ENCODE measurements around the gene SH2B2.

SH2B2 gene

DNA sequence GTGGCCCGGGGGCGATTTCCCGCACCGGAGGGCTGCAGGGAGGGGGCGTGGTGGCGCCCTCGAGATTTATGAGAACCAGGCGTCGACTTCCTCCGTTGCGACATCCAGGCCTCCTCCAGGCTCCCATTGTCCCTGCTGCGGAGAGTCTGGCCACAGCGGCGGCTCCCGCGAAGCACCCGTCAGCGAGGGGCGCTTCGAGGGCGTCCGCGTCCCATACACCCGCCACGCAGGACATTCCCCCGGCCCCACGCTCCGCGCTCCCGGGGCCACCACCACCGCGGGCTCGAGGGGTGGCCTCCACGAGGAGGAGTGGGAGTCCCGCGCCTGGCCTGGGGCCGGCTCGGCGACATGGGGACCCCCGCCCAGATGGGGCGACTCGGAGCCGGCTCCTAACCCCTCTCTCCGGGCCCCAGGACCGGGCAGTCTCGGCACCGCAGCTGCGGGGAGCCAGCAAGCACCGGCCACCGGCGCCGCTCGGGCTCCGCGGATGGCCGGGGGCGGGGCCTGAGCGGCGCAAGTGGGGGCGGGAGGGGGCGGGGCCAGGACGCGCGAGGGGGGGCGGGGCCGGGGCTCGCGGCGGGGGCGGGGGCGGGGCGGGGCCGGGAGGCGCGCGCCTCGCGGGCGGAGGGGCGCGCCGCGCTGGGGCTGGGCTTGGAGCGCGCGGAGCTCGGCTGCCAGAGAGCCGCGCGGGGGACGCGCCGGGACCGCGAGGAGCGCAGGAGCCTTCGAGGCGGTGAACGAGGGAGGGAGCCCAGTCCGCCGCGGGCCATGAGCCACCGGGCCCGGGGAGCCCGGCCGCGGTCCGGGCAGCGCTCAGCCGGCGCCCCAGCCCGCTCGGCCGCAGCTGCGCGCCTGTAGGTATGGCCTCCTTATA lies at the start of gene SH2B2:
Gene SH2B2, plus strand, starts transcription at position 632 of the 874 bp plus-strand sequence. CDS start 13,683 bp downstream, outside the sequence.
- peak in 1 of 4 experiments; percentile 27 for DNase-seq (ENCODE audit: low read depth in 4 of 4, low spot score in 1 of 4)

GRCh38 chr7:102239206-102239820 lies 47.4 kb upstream of the SH2B2 start:
- no peak for DNase-seq (ENCODE audit: low read depth in 4 of 4, low spot score in 1 of 4)

GRCh38 chr7:102241431-102241830 lies 45.2 kb upstream of the SH2B2 start:
- no peak for DNase-seq (ENCODE audit: low read depth in 4 of 4, low spot score in 1 of 4)

DNA sequence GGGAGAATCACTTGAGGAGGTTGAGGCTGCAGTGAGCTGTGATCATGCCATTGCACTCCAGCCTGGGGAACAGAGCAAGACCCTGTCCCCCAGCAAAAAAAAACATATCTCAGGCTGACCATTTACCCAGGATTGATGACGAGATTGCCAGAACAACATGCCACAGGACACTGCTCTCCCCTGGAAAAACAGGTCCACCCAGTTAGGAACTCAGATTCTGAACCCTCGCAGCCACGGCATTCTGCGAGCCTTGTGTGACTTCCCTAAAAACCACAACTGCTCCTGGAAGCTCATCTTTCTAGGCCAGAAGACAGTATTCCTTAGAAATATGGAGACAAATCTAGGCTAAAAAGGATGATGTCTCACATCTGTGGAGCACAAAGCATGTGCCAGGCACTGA lies 42.1 kb upstream of the SH2B2 start:
- no peak for DNase-seq (ENCODE audit: low read depth in 4 of 4, low spot score in 1 of 4)

GRCh38 chr7:102248081-102248455 lies 38.6 kb upstream of the SH2B2 start:
- no peak for DNase-seq (ENCODE audit: low read depth in 4 of 4, low spot score in 1 of 4)

DNA sequence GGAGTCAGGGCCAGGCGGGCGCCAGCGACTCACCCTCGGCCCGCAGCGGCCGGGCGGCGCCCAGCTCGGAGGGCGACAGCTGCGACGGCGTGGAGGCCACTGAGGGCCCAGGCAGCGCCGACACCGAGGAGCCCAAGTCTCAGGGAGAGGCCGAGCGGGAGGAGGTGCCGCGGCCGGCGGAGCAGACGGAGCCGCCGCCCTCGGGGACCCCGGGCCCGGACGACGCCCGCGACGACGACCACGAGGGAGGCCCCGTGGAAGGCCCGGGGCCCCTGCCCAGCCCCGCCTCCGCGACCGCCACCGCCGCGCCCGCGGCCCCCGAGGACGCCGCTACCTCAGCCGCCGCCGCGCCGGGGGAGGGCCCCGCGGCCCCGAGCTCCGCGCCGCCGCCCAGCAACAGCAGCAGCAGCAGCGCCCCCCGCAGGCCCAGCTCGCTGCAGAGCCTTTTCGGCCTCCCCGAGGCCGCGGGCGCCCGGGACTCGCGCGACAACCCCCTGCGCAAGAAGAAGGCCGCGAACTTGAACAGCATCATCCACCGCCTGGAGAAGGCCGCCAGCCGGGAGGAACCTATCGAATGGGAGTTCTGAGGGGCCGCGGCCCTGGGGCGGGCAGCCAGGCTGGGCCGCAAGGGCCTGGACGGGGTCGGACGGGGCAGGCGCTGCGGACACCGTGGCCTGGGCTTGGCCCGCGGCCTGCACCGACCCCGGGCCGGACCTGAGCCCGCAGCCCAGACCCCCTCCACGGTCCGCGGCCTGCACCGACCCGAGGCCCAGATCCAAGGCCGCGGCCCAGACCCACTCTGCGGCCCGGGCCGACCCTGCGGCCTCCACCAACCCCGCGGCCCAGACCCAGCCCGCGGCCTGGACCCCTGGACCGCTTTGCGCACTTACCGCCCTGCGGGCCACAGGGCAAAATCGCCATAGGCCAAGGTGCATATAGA lies 37.9 kb upstream of the SH2B2 start:
- no peak for DNase-seq (ENCODE audit: low read depth in 4 of 4, low spot score in 1 of 4)

GRCh38 chr7:102251531-102252365 lies 34.9 kb upstream of the SH2B2 start:
- DNase-seq (ENCODE audit: low read depth in 4 of 4, low spot score in 1 of 4), result no peak

DNA sequence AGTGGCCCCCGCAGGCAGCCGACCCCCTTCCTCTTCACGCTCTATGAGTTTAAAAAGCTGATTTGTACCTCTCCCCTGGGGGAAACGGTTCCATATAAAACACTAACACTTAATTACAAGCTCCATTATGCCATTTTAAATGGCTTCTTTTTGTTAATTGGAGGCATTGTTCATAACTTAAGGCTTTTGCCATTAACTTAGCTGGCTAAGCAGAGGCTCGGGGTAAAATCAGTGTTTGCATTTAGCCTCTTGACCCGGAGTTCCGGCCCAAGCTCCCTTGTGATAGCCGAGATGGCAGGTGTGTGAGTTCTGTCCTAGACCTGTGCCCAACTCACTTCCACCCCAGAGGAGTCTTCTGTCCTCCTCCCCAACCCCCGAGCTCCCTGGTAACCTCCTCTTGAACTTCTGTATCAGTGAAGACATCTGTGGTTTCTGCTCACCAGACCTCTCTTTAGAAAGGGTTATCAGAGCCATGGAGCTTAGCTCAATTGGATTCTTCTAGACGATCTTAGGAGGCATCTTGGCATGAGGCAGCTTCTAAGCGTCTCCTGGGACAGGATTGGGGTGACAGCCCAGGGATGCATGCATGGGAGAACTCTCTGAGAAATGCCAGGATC lies 34.2 kb upstream of the SH2B2 start:
- no peak for DNase-seq (ENCODE audit: low read depth in 4 of 4, low spot score in 1 of 4)

GRCh38 chr7:102253066-102253972 lies 33.3 kb upstream of the SH2B2 start:
- no peak for DNase-seq (ENCODE audit: low read depth in 4 of 4, low spot score in 1 of 4)

GRCh38 chr7:102253973-102254370 lies 32.7 kb upstream of the SH2B2 start:
- DNase-seq (ENCODE audit: low read depth in 4 of 4, low spot score in 1 of 4), result no peak

- no peak for DNase-seq (ENCODE audit: low read depth in 4 of 4, low spot score in 1 of 4)
Measured at GRCh38 chr7:102254521-102254920, 32.1 kb upstream of the SH2B2 start.

DNA sequence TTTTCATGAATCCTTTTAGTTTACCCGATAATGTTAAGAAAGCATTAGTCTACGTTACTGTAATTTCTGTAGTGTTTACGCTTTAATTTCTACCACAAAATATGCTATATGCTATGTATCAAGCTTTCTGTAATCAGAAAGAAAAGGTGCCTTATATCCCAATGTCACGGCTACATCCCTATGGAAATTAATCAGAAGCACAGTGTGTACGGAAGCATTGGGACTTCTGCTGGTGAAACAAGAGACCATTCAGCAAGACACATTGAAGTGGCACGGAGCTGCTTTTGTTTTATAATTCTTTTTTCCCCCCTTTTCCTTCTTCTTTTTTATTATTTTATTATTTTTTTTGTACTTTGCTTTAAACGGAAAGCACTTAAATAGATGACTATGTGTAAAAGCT lies 31.2 kb upstream of the SH2B2 start:
- no peak for DNase-seq (ENCODE audit: low read depth in 4 of 4, low spot score in 1 of 4)

GRCh38 chr7:102255916-102256315 lies 30.8 kb upstream of the SH2B2 start:
- DNase-seq (ENCODE audit: low read depth in 4 of 4, low spot score in 1 of 4), result no peak

DNA sequence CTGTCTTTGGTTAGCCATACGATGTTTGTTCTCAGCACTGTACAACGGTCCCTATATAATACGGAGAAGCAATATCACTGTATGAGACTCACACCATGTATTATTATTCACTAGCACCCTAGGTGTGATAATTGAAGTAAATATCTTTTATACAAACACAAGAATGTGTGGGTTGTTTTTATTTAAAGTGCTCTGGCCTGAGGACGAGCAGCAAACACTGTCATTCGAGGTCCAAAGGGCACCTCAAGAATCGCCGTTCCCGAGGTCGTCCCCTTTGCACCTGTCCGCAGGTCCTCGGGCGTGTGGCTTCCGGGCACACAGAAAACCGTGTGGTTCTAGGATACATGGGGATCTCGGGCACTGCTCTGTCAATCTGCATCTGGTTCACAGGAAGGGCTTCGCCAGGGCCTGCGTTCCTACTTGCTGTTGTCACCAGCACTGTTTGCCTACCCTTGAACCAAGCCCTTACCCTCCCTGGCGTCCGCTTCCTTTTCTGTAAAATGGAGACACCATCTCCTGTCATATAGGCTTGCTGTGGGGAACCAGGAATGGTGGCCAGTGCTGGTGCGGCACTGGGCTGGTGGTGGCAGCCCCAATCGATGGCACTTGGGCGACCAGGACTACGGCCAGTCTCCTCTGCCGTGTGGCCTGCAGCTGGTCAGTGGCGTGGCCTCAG lies 28.5 kb upstream of the SH2B2 start:
- no peak for DNase-seq (ENCODE audit: low read depth in 4 of 4, low spot score in 1 of 4)

DNA sequence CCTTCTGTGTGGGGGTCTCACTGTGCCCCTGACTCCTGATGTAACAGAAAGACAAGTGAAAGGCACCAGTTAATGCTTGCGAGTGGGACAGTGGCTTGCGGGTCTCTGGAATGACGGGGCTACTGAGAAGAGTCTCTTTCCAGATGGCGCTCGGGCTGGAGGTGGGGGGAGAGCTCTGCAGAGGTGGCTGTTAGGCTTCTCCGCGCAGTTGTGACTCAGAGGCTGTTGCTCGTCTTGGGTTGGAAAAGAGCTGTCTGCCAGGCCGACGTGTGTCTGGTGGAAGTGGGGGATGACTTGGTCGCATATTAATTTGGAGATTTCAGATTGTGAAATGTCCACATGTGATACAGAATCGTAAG lies 27.9 kb upstream of the SH2B2 start:
- no peak for DNase-seq (ENCODE audit: low read depth in 4 of 4, low spot score in 1 of 4)

- DNase-seq (ENCODE audit: low read depth in 4 of 4, low spot score in 1 of 4), result no peak
Measured at GRCh38 chr7:102260856-102261255, 25.8 kb upstream of the SH2B2 start.

GRCh38 chr7:102261451-102261850 lies 25.2 kb upstream of the SH2B2 start:
- no peak for DNase-seq (ENCODE audit: low read depth in 4 of 4, low spot score in 1 of 4)

DNA sequence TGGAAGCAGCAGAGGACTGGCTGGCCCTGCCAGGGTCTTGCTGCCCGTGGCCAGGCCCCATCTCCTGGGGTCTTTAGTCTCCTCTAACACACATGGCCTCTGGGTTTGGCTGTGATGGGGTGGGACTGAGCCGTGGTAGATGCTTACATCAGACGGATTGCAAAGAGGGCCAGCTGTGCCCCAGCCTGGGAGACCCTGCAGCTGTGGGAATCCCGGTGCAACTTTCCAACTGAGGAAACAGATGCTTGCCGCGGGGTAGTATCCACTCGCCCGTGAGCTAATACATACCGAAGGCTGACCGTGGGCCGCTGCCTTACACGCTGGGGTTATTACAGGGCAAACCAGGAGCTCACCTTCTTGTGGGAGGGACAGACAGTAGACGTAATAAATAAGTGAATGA lies 24.1 kb upstream of the SH2B2 start:
- no peak for DNase-seq (ENCODE audit: low read depth in 4 of 4, low spot score in 1 of 4)
